GM21619 (cell line): ENCODE measurements around the gene ISL2.

Experiments used
- ATAC-seq: cut with Tn5 transposase; IDR thresholded peaks from one replicate; pipeline ENCODE4 v1.9.1; 2021; ENCODE audit not compliant: unreplicated experiment

The ISL2 gene

DNA sequence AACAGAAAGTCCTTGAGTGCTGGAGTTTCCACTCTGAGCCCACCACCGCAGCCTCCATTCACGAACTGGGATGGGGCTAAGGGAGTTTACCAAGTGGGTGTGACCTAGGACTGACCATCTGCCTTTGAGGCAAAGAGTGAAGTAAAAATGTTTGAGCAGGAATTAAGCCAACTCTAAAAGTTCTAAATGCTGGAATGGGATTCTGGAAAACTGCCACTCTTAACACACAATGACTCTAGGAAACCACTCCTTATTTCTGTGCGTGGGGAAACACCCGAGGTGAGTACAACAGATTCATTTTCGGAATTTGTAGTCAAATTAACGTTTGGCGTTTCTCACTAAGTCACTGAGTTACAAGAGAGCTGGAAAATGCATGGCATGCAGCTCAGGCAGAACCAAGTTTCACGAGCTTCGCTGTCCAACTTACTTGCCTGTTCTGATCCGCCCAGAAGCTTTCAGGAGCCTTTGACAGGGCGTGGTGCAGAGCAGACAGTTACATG is 31.6 kb downstream of the ISL2 start:
- ATAC-seq, result no peak

DNA sequence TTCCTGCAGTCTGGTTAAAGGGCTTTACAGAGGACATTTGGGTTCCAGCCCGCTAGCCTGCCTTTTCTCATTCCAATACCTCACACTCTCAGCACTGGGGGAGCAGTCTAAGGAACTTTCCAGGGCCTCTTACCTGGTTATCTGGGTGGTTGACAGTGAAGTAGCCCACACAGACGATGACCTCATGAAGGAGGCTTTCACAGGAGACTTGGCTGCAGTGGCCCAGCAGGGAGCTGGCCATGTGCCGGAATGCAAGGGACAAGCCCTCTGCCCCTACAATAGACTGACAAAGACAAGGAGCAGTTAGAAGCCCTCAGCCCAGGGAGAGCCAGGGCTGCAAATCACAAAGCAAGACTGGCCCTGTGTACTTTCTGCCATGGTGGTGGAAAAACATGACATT is 39.5 kb downstream of the ISL2 start:
- ATAC-seq, result no peak

- ATAC-seq, result no peak
Observed at GRCh38 chr15:76376816-76377215, 40.2 kb downstream of the ISL2 start.

GRCh38 chr15:76377217-76377616 is 40.6 kb downstream of the ISL2 start:
- ATAC-seq, result no peak

DNA sequence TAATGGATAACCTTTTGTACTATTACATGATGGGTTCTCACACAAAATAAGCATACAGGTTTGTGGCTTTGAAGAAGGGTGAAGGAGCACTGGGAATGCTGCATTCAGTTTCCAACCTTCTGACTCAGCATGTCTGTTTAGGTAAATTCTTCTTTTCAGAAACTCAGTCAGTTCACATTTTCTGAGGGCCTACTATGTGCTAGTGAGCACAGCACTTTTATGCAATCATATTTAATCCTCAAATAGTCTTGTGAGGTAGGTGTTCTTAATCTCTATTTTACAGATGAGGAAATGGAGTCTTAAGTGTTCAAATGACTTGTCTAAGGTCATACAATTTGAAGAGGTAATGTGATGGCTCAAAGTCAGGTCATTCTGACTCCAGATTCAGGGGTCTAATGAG is 41.2 kb downstream of the ISL2 start:
- ATAC-seq, result no peak

GRCh38 chr15:76378691-76379090 is 42.1 kb downstream of the ISL2 start:
- no peak for ATAC-seq

DNA sequence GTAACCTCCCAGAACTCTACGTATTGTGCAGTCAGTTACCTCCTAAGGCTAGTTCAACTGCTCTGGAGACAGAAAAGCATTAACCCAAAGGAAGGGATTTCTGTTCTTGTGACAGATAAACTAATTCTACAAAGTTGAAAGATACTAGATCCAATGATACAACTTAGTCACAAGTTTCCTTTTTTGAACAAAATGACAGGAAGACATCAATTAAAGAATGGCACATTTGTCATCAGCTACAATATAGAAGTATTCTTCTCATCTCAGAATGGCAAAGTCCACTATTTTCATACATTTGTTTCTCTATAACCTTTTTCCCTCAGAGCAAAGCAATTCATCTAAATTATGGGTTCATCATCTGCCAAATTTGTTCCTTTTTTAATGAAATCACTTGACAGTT is 43.7 kb downstream of the ISL2 start:
- no peak for ATAC-seq

GRCh38 chr15:76381366-76381765 is 44.8 kb downstream of the ISL2 start:
- ATAC-seq, result no peak

GRCh38 chr15:76382987-76383728 is 46.6 kb downstream of the ISL2 start:
- no peak for ATAC-seq

- ATAC-seq, result no peak
Observed at GRCh38 chr15:76384409-76384808, 47.8 kb downstream of the ISL2 start.

- ATAC-seq, result no peak
Observed at GRCh38 chr15:76386178-76386577, 49.6 kb downstream of the ISL2 start.

DNA sequence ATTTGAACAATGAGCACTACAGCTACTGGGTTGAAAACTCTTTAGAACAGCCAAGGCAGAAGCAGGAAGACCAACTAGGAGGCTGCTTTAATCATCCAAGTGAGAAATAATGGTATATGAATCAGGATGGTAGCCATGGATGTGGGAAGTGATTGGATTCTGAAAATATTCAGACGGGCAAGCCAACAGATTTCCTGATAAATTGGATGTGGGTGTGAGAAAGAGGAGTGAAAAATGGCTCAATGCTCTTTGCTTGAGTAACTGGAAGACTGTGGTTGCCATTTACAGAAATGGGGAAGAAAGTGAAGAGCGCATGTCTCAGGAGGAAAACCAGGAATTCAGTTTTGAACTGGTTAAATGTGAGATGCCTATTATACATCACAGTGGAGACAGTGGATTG is 50.4 kb downstream of the ISL2 start:
- ATAC-seq, result no peak

DNA sequence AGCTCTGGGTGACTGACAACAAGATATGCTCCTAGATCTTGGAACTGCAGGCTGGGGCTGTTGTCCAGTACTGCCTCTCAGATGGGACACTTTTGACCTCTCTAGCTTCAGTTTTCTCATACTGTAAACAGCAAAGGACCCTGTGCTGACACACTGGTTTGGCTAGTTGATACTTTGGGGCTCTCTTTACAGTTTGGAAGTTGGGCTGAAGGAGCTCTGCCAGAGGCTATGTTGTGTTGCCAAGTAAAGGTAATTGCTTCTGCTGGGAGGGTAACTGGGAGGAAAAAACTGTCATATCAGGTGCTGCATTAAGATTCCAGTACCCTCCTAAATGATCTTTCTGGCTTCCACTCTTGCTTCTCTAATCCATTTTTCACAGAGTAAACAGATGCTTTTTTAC is 54.0 kb downstream of the ISL2 start:
- ATAC-seq, result no peak

DNA sequence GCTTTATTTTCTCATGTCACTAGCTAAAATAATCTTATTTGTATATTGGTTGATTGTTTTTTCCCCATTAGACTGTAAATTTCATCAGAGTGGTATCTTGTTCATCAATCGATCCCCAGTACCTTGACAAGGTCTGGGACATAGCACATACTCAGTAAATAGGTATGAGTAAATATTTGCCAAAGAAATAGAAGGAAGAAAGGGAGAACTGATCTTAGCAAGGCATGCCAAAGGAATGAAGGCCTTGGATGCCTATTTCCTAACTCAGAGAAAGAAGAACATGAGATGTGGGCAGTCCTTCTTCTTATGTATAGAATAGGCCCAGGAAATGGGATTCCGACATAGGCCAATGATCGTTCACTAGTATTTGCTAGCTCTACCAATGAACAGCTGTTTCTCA is 54.7 kb downstream of the ISL2 start:
- ATAC-seq, result no peak

- ATAC-seq, result no peak
Observed at GRCh38 chr15:76391847-76392246, 55.3 kb downstream of the ISL2 start.
